GM18873 (cell line): ENCODE data around the gene PRKACG.

ENCODE experiments used
- ATAC-seq: cut with Tn5 transposase; IDR thresholded peaks from one replicate; pipeline ENCODE4 v1.9.1; 2021; ENCODE audit warnings: mild to moderate bottlenecking, moderate library complexity, moderate number of reproducible peaks; ENCODE audit not compliant: unreplicated experiment, low FRiP score

The PRKACG gene

GRCh38 chr9:68983522-68984424, 30.1 kb downstream of the PRKACG start:
- ATAC-seq = no peak

GRCh38 chr9:68983008-68983411, 30.9 kb downstream of the PRKACG start:
- no peak for ATAC-seq

- ATAC-seq = no peak
Observed at GRCh38 chr9:68981789-68982188, 32.1 kb downstream of the PRKACG start.

- ATAC-seq = no peak
Observed at GRCh38 chr9:68980341-68980914, 33.5 kb downstream of the PRKACG start.

GRCh38 chr9:68979538-68980314, 34.2 kb downstream of the PRKACG start:
- no peak for ATAC-seq

- ATAC-seq = no peak
Observed at GRCh38 chr9:68978501-68978900, 35.4 kb downstream of the PRKACG start.

GRCh38 chr9:68978066-68978465, 35.8 kb downstream of the PRKACG start:
- no peak for ATAC-seq

GRCh38 chr9:68975365-68976043, 38.4 kb downstream of the PRKACG start:
- ATAC-seq = no peak

GRCh38 chr9:68974901-68975300, 39.0 kb downstream of the PRKACG start:
- no peak for ATAC-seq

GRCh38 chr9:68974431-68974830, 39.5 kb downstream of the PRKACG start:
- peak; percentile 89 for ATAC-seq

GRCh38 chr9:68973619-68974018, 40.3 kb downstream of the PRKACG start:
- ATAC-seq = no peak

GRCh38 chr9:68970151-68970550, 43.8 kb downstream of the PRKACG start:
- no peak for ATAC-seq

GRCh38 chr9:68969538-68969937, 44.4 kb downstream of the PRKACG start:
- no peak for ATAC-seq

- no peak for ATAC-seq
Observed at GRCh38 chr9:68967800-68968199, 46.1 kb downstream of the PRKACG start.

GRCh38 chr9:68966496-68966944, 47.4 kb downstream of the PRKACG start:
- peak; percentile 58 for ATAC-seq

GRCh38 chr9:68964765-68965164, 49.1 kb downstream of the PRKACG start:
- no peak for ATAC-seq

GRCh38 chr9:68964102-68964541, 49.8 kb downstream of the PRKACG start:
- no peak for ATAC-seq

GRCh38 chr9:68963416-68963815, 50.5 kb downstream of the PRKACG start:
- no peak for ATAC-seq
